ENCODE measurements around the gene AP3S2.

AP3S2 gene

GRCh38 chr15:89932880-89933279 is 39.1 kb upstream of the AP3S2 start:
- Histone ChIP-seq H3K9me3 (no peaks in the 10 kb centered on the region), H3K36me3 (no peaks in the 10 kb centered on the region), H3K4me3 (ENCODE audit: low read depth, low read length) (no peak overlapping the region), H3K27me3 (no peaks in the 10 kb centered on the region), H3K4me1 (no peaks in the 10 kb centered on the region)
- TF ChIP-seq CTCF (IDR thresholded peaks at IDR 0.05; ENCODE audit: low read depth, low read length), result no peak
- no peak for DNase-seq

- Histone ChIP-seq H3K36me3 (no peaks in the 10 kb centered on the region), H3K4me1 (no peaks in the 10 kb centered on the region), H3K27me3 (no peaks in the 10 kb centered on the region), H3K9me3 (no peaks in the 10 kb centered on the region), H3K4me3 (ENCODE audit: low read depth, low read length) (no peak overlapping the region; the same call in 1 of the 2 replicates)
- no peak for TF ChIP-seq CTCF (IDR thresholded peaks at IDR 0.05; ENCODE audit: low read depth, low read length)
- DNase-seq, result peak; percentile 23
Measured at GRCh38 chr15:89928421-89928820, 34.6 kb upstream of the AP3S2 start.

- no peak for TF ChIP-seq CTCF (IDR thresholded peaks at IDR 0.05; ENCODE audit: low read depth, low read length)
- no peaks in the 10 kb centered on the region for H3K4me1 ChIP-seq
- DNase-seq, result no peak
Measured at GRCh38 chr15:89926158-89926557, 32.4 kb upstream of the AP3S2 start.

GRCh38 chr15:89917442-89918101 is 23.8 kb upstream of the AP3S2 start:
- no peak for DNase-seq
- Histone ChIP-seq H3K4me1 (no peaks in the 10 kb centered on the region), H3K36me3 (no peaks in the 10 kb centered on the region), H3K4me3 (ENCODE audit: low read depth, low read length) (no peak overlapping the region), H3K9me3 (no peaks in the 10 kb centered on the region), H3K27me3 (no peaks in the 10 kb centered on the region)
- no peak for TF ChIP-seq CTCF (IDR thresholded peaks at IDR 0.05; ENCODE audit: low read depth, low read length)

More at GRCh38 chr15:89926158-89926557, 32.4 kb upstream of the AP3S2 start:
- no peaks in the 10 kb centered on the region for H3K9me3 ChIP-seq
- H3K36me3 ChIP-seq, result no peaks in the 10 kb centered on the region
- H3K27me3 ChIP-seq, result no peaks in the 10 kb centered on the region
- no peak overlapping the region for H3K4me3 ChIP-seq (ENCODE audit: low read depth, low read length)

- no peak overlapping the region for H3K4me3 ChIP-seq (ENCODE audit: low read depth, low read length)
- DNase-seq, result no peak
Measured at GRCh38 chr15:89916660-89917059, 22.9 kb upstream of the AP3S2 start.

More at GRCh38 chr15:89916660-89917059, 22.9 kb upstream of the AP3S2 start:
- no peak for TF ChIP-seq CTCF (IDR thresholded peaks at IDR 0.05; ENCODE audit: low read depth, low read length)
- Histone ChIP-seq H3K36me3 (no peaks in the 10 kb centered on the region), H3K9me3 (no peaks in the 10 kb centered on the region), H3K27me3 (no peaks in the 10 kb centered on the region), H3K4me1 (no peaks in the 10 kb centered on the region)

All from BE2C (cell line).